Retinal pigment epithelial cell (primary cell): ENCODE results near the gene ARHGAP12.
A peak's percentile ranks its signal among the peaks of the same experiment; 100 is the strongest.

Source experiments
- DNase-seq: peaks from one replicate; pipeline ENCODE4 v3.0.0-alpha.2; 2010; ENCODE audit warnings: low read depth
- H3K4me3 ChIP-seq: 2 replicates; pipeline ENCODE4 v1.5.1; 2011; ENCODE audit warnings: mild to moderate bottlenecking, low read length, control low read depth, moderate library complexity
- CTCF ChIP-seq: conservative IDR thresholded peaks from 2 replicates; pipeline ENCODE4 v1.5.1; 2011; ENCODE audit warnings: low read depth, low read length, control low read depth, inconsistent platforms

Gene ARHGAP12

GRCh38 chr10:31930023-31930751 lies 1.6 kb upstream of the ARHGAP12 start:
- no peak for DNase-seq
- TF ChIP-seq CTCF = no peak
- peak overlapping the region; percentile 85 for H3K4me3 ChIP-seq

GRCh38 chr10:31929261-31930022 lies 811 bp upstream of the ARHGAP12 start:
- peak overlapping the region; percentile 85 for H3K4me3 ChIP-seq
- no peak for TF ChIP-seq CTCF
- no peak for DNase-seq

- DNase-seq = no peak
- peak overlapping the region; percentile 85 for H3K4me3 ChIP-seq
- peak; percentile 48 for TF ChIP-seq CTCF
Measured at GRCh38 chr10:31927884-31928548, 615 bp downstream of the ARHGAP12 start.

- peak overlapping the region; percentile 85 for H3K4me3 ChIP-seq
- DNase-seq = no peak
- no peak for TF ChIP-seq CTCF
Measured at GRCh38 chr10:31927565-31927883, 1.1 kb downstream of the ARHGAP12 start.

- H3K4me3 ChIP-seq = peak overlapping the region; percentile 85
- TF ChIP-seq CTCF = no peak
- no peak for DNase-seq
Measured at GRCh38 chr10:31926765-31927564, 1.7 kb downstream of the ARHGAP12 start.

GRCh38 chr10:31926160-31926559 lies 2.5 kb downstream of the ARHGAP12 start:
- TF ChIP-seq CTCF = no peak
- no peak overlapping the region for H3K4me3 ChIP-seq
- DNase-seq = no peak
